Rectal smooth muscle tissue (tissue), 1 donor: ENCODE measurements around the gene ERAS.
"Not testable (repeated sequence)": the region's sequence is repeated elsewhere in the genome, so short reads cannot be mapped to it uniquely, and the experiment has no call there.

Source experiments
- H3K27ac ChIP-seq: one replicate; pipeline ENCODE4 v1.7.0; 2013; ENCODE audit warnings: low read depth, low read length, inconsistent platforms
- H3K27me3 ChIP-seq: one replicate; pipeline ENCODE4 v1.7.0; 2013; ENCODE audit warnings: low read length; ENCODE audit not compliant: control insufficient read depth, insufficient read depth
- H3K36me3 ChIP-seq: one replicate; pipeline ENCODE4 v1.7.0; 2013; ENCODE audit warnings: low read length; ENCODE audit not compliant: control insufficient read depth, insufficient read depth
- H3K4me1 ChIP-seq: one replicate; pipeline ENCODE4 v1.7.0; 2013; ENCODE audit warnings: low read length; ENCODE audit not compliant: control insufficient read depth, insufficient read depth
- H3K4me3 ChIP-seq: one replicate; pipeline ENCODE4 v1.7.0; 2013; ENCODE audit warnings: low read length
- H3K9ac ChIP-seq: one replicate; pipeline ENCODE4 v1.7.0; 2013; ENCODE audit warnings: low read length

ERAS gene

DNA sequence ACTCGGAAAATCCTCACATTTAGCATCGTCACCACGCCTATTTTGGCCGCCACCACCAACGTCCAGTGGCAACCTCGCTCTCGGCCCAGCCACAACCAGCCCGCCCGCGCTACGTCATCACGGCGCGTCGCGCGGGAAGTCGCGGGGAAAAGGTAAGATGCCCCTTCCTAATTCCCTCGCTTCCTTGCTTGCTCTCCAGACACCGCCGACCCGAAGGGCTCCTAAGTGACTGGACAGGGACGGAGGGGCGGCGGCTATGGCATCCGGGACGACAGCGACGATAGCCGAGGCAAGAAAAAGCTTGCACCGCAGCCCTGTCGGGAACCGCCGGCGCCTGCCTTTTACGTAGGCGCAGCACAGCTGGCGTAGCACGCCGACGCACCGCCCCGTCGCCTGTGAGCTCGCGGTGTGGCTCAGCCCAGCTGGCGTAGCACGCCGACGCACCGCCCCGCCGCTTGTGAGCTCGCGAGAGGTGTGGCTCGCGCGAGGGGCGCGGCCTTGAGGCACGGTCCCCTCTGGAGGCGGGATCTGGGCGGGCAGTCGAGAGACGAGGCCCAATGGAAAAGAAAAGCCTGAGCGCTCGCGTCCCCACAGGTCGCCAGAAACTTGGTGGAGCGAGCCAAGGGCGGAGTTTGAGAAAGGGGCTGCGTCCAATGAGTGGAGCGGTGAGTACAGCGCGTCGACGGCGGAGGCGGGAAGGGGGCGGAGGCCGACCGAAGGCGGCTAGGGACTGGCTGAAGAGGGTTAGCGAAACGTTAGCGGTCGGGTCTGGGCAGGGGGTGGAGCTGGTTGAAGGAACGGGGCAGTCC is 24.8 kb upstream of the ERAS start, which contains the start of gene HDAC6:
Gene HDAC6 (plus strand): TSS at position 788 of the 809 bp plus-strand sequence. CDS start 626 bp downstream, outside the sequence.
- Histone ChIP-seq H3K4me3 (peak within 1 kb of the TSS; percentile 78), H3K4me1 (no peaks in the 10 kb centered on the region), H3K27ac (peak within 1 kb of the TSS; percentile 98), H3K27me3 (no peaks in the 10 kb centered on the region), H3K36me3 (peaks cover 3% of the 10 kb centered on the region), H3K9ac (peak within 1 kb of the TSS; percentile 80)

DNA sequence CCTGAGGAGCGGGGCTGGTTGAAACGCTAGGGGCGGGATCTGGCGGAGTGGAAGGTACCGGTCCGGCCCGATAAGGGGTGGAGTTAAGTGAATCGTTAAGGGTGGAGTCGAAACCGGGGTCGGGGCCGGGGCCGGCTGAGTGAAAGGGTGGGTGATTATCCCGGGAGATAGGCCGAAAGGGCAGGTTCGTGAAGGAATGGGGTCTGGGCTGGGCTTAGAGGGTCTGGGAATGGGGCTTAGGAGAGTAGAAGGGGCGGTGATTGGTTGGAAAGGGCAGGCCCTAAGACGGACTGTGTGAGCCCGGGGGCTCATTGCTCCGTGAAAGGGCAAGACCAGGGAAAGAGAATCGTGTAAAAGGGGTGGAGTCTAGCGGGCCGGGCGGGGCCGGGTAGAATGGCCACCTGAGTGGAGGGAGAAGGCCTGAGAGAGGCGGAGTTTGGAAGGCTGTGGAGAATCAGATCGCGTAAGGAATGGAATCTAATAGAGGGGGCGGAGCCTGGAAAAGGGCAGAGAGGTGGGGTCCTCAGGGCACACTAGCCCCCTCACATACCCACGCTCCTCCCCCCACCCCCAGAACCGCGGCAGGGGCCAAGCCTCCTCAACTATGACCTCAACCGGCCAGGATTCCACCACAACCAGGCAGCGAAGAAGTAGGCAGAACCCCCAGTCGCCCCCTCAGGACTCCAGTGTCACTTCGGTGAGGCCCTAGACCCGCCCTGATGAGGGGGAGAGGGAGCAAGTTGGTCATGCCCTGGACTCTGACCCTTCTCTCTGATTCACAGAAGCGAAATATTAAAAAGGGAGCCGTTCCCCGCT is 24.0 kb upstream of the ERAS start:
- Histone ChIP-seq H3K27ac (peak overlapping the region; percentile 98), H3K9ac (peak overlapping the region; percentile 80), H3K36me3 (peaks cover 3% of the 10 kb centered on the region), H3K4me1 (no peaks in the 10 kb centered on the region), H3K27me3 (no peaks in the 10 kb centered on the region), H3K4me3 (peak overlapping the region; percentile 77)

DNA sequence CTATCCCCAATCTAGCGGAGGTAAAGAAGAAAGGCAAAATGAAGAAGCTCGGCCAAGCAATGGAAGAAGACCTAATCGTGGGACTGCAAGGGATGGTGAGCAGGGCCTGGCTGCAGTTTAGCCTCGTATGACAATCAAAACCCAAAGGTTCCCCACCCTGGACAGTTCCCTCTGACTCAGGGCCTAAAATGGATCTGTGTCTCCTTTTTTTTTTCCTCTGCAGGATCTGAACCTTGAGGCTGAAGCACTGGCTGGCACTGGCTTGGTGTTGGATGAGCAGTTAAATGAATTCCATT is 23.5 kb upstream of the ERAS start:
- no peaks in the 10 kb centered on the region for H3K4me1 ChIP-seq
- H3K9ac ChIP-seq, result peak overlapping the region; percentile 26
- peaks cover 3% of the 10 kb centered on the region for H3K36me3 ChIP-seq
- H3K27ac ChIP-seq, result peak overlapping the region; percentile 98
- no peaks in the 10 kb centered on the region for H3K27me3 ChIP-seq
- peak overlapping the region; percentile 77 for H3K4me3 ChIP-seq

DNA sequence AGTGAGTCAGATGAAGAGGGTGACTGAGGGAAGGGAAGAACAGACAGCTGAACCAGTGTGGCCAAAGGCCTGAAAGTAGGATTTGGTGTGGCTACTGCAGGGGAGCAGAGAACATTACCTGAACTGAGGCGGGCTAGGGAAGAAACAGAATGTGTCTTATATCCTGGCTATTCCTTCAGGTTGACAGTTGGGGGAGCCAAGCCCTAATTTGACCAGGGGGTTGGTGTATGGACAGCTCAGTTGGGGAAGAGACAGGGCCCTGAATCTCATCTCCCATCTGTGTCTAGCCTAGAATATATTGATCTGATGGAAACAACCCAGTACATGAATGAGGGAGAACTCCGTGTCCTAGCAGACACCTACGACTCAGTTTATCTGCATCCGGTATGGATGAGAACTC is 20.2 kb upstream of the ERAS start:
- Histone ChIP-seq H3K27ac (no peak overlapping the region), H3K36me3 (peaks cover 3% of the 10 kb centered on the region), H3K9ac (no peak overlapping the region), H3K4me3 (no peak overlapping the region), H3K27me3 (no peaks in the 10 kb centered on the region), H3K4me1 (no peaks in the 10 kb centered on the region)

DNA sequence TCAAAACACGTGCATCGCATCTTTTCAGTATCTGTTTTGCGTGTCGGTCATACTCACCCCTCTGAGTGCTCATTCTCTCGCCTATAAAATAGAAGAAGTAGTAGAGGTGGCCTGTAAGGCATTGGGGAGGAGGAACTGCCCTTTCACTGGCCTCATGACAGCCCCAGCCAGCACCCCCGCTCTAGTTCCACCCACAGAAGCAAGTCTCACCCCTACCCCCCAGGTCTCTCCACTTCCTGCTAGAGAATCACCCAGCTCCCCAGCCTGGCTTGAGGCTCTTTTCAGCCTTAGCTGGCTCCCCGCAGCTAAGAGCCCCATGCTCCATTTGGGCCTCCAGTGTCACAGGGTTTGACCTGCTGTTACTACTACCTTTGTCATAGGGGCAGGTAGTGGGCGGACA is 12.7 kb upstream of the ERAS start:
- H3K4me1 ChIP-seq, result no peaks in the 10 kb centered on the region
- H3K36me3 ChIP-seq, result peaks cover 8% of the 10 kb centered on the region
- H3K27ac ChIP-seq, result no peak overlapping the region
- H3K4me3 ChIP-seq, result no peak overlapping the region
- H3K27me3 ChIP-seq, result no peaks in the 10 kb centered on the region
- no peak overlapping the region for H3K9ac ChIP-seq

DNA sequence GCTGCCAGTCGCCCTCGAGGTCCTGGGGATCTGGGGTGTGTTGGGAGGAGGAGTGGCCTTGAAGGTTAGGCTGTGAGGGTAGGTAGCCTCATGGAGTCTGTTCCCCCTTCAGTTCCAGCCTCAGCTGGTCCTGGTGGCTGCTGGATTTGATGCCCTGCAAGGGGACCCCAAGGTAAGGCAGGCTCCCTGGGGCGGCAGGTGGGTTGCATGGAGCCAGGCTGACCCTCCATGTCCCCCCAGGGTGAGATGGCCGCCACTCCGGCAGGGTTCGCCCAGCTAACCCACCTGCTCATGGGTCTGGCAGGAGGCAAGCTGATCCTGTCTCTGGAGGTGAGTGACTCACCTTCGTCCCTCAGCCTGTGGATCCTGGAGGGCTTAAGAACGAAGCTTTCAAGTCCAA is 11.6 kb upstream of the ERAS start:
- Histone ChIP-seq H3K27ac (no peak overlapping the region), H3K4me1 (no peaks in the 10 kb centered on the region), H3K27me3 (no peaks in the 10 kb centered on the region), H3K36me3 (peaks cover 8% of the 10 kb centered on the region), H3K4me3 (no peak overlapping the region), H3K9ac (no peak overlapping the region)

DNA sequence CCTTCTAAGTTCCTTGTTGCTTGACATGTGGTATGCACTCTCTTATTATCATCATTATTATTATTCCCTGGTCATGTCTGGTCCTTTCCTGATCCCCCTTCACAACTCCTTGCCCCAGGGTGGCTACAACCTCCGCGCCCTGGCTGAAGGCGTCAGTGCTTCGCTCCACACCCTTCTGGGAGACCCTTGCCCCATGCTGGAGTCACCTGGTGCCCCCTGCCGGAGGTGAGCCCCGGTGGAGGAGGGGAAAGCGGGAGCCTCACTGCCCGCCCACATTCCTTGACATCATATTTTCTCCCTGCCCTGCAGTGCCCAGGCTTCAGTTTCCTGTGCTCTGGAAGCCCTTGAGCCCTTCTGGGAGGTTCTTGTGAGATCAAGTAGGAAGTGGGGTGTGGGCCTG is 11.0 kb upstream of the ERAS start:
- peaks cover 10% of the 10 kb centered on the region for H3K36me3 ChIP-seq
- no peak overlapping the region for H3K9ac ChIP-seq
- H3K4me1 ChIP-seq, result no peaks in the 10 kb centered on the region
- H3K27me3 ChIP-seq, result no peaks in the 10 kb centered on the region
- no peak overlapping the region for H3K27ac ChIP-seq
- H3K4me3 ChIP-seq, result no peak overlapping the region

DNA sequence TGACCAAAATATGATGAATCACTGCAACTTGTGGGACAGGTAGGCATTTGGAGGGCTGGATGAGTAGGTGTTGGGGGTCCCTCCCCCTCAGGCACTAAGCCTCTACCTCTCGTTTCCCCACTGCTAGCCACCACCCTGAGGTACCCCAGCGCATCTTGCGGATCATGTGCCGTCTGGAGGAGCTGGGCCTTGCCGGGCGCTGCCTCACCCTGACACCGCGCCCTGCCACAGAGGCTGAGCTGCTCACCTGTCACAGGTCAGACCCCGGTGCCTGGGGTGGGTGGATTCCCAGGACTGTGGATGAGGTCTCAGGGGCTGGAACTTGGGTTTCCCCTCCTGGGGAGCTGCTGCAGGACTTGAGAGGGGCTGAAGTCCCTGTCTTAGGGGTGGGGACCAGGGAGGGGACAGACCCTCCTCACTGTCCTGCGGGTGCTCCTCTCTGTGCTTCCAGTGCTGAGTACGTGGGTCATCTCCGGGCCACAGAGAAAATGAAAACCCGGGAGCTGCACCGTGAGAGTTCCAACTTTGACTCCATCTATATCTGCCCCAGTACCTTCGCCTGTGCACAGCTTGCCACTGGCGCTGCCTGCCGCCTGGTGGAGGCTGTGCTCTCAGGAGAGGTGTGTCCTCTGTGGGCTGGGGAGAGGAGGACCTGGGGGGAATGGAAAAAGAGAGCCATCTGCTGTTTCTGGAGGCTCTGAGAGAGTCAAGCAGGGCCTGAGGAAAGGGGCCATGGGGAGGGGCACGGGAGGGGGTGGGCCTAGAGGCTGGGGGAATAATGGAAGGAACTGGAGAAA is 10.1 kb upstream of the ERAS start:
- H3K36me3 ChIP-seq, result peaks cover 12% of the 10 kb centered on the region
- no peak overlapping the region for H3K27ac ChIP-seq
- H3K4me3 ChIP-seq, result no peak overlapping the region
- H3K27me3 ChIP-seq, result no peaks in the 10 kb centered on the region
- no peak overlapping the region for H3K9ac ChIP-seq
- H3K4me1 ChIP-seq, result no peaks in the 10 kb centered on the region

DNA sequence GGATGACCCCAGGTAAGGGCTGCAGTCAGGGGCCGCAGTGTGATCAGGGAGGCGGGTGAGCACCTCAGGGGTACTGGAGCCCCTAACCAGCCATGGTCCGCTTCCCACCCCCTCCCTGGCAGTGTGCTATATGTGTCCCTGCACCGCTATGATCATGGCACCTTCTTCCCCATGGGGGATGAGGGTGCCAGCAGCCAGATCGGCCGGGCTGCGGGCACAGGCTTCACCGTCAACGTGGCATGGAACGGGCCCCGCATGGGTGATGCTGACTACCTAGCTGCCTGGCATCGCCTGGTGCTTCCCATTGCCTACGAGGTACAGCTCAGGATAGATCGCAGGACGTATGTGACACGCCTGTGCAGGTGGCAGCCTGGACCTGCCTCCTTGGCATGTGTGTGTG is 8.2 kb upstream of the ERAS start:
- Histone ChIP-seq H3K4me3 (no peak overlapping the region), H3K36me3 (peaks cover 18% of the 10 kb centered on the region), H3K27me3 (no peaks in the 10 kb centered on the region), H3K27ac (no peak overlapping the region), H3K9ac (no peak overlapping the region), H3K4me1 (no peaks in the 10 kb centered on the region)

DNA sequence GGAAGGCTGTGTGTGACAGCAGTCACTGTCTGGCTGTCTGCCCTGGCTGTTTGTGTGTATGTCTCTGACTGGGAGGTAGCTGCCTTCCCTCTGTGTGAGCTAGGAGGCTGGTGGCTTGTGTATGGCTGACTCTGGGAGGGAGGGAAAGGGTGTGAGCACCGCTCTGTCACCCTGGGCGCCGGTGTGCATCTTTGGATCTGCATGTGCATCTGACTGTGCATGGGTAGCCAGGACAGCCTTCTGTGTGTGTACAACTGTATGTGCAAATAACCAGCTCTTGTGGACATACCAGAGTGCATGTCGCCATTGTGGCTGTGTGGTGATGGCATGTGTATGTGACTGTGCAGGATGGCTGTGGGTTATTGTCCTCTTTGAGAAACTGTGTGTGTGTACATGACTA is 7.4 kb upstream of the ERAS start:
- Histone ChIP-seq H3K27ac (no peak overlapping the region), H3K27me3 (no peaks in the 10 kb centered on the region), H3K36me3 (peaks cover 19% of the 10 kb centered on the region), H3K4me3 (no peak overlapping the region), H3K9ac (no peak overlapping the region), H3K4me1 (no peaks in the 10 kb centered on the region)

DNA sequence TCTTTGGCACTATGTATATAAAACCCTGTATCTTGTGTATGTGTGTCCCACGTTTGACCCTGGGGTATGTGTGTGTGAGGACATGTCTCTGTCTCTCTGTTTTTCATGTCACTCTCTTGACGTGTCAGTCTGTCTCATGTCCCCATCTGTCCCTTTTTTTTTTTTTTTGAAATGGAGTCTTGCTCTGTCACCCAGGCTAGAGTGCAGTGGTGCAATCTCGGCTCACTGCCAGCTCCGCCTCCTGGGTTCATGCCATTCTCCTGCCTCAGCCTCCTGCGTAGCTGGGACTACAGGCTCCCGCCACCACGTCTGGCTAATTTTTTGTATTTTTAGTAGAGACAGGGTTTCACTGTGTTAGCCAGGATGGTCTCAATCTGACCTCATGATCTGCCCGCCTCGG is 6.9 kb upstream of the ERAS start:
- H3K36me3 ChIP-seq, result peaks cover 23% of the 10 kb centered on the region
- H3K4me1 ChIP-seq, result not testable (repeated sequence)

DNA sequence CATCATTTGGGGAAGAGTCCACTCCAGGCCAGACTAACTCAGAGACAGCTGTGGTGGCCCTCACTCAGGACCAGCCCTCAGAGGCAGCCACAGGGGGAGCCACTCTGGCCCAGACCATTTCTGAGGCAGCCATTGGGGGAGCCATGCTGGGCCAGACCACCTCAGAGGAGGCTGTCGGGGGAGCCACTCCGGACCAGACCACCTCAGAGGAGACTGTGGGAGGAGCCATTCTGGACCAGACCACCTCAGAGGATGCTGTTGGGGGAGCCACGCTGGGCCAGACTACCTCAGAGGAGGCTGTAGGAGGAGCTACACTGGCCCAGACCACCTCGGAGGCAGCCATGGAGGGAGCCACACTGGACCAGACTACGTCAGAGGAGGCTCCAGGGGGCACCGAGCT is 3.3 kb upstream of the ERAS start:
- Histone ChIP-seq H3K4me3 (no peak overlapping the region), H3K27ac (no peak overlapping the region)

More for the DNA sequence above, 6.9 kb upstream of the ERAS start:
- not testable (repeated sequence) for H3K27me3 ChIP-seq, H3K27ac ChIP-seq, H3K4me3 ChIP-seq, H3K9ac ChIP-seq

More for the DNA sequence above, 3.3 kb upstream of the ERAS start:
- H3K4me1 ChIP-seq, result no peaks in the 10 kb centered on the region
- H3K9ac ChIP-seq, result no peak overlapping the region
- no peaks in the 10 kb centered on the region for H3K27me3 ChIP-seq
- H3K36me3 ChIP-seq, result peaks cover 24% of the 10 kb centered on the region
